Keratinocyte (primary cell): ENCODE results near the gene LRRC71.

ENCODE experiments used
- EZH2 ChIP-seq: IDR thresholded peaks from one replicate; pipeline ENCODE4 v1.6.1; 2012; ENCODE audit warnings: inconsistent platforms, mild to moderate bottlenecking, low read length, moderate library complexity
- TF ChIP-seq, protein P1 (sequence below), 3 experiments: IDR thresholded peaks in 1 of 3; conservative IDR thresholded peaks in 1 of 3; optimal IDR thresholded peaks in 1 of 3; 2 replicates in 2 of 3; 3 replicates in 1 of 3; pipeline versions ENCODE3 to v1.5.1; 2011; ENCODE audit warnings: low read length in 3 of 3, mild to moderate bottlenecking in 3 of 3, moderate library complexity in 2 of 3, control low read depth in 1 of 3, inconsistent platforms in 1 of 3; ENCODE audit not compliant: insufficient read depth in 2 of 3; ENCODE audit errors: extremely low read depth in 1 of 3

GRCh38 chr1:156887317-156887716 lies 33.1 kb upstream of the LRRC71 start:
- TF ChIP-seq, protein P1, sequence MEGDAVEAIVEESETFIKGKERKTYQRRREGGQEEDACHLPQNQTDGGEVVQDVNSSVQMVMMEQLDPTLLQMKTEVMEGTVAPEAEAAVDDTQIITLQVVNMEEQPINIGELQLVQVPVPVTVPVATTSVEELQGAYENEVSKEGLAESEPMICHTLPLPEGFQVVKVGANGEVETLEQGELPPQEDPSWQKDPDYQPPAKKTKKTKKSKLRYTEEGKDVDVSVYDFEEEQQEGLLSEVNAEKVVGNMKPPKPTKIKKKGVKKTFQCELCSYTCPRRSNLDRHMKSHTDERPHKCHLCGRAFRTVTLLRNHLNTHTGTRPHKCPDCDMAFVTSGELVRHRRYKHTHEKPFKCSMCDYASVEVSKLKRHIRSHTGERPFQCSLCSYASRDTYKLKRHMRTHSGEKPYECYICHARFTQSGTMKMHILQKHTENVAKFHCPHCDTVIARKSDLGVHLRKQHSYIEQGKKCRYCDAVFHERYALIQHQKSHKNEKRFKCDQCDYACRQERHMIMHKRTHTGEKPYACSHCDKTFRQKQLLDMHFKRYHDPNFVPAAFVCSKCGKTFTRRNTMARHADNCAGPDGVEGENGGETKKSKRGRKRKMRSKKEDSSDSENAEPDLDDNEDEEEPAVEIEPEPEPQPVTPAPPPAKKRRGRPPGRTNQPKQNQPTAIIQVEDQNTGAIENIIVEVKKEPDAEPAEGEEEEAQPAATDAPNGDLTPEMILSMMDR (optimal IDR thresholded peaks at IDR 0.05 in 1 of 3, IDR thresholded peaks at IDR 0.05 in 1 of 3, conservative IDR thresholded peaks at IDR 0.05 in 1 of 3; ENCODE audit: extremely low read depth in 1 of 3, insufficient read depth in 2 of 3, low read length in 3 of 3), result no peak
- no peak for TF ChIP-seq EZH2
